GM06990 (cell line): Measurements from ENCODE around the gene MAPK12.

Experiments used
- DNase-seq: peaks from one replicate; pipeline ENCODE4 v3.0.0-alpha.2; 2011; ENCODE audit not compliant: insufficient read length; ENCODE audit errors: extremely low read depth
- H3K27me3 ChIP-seq: replicated peaks from 2 replicates; pipeline ENCODE4 v1.6.0; 2011; ENCODE audit warnings: low read length; ENCODE audit not compliant: control insufficient read depth, insufficient read depth
- H3K36me3 ChIP-seq: 2 replicates; pipeline ENCODE4 v1.5.1; 2011; ENCODE audit warnings: low read length; ENCODE audit not compliant: control insufficient read depth, insufficient read depth
- H3K4me3 ChIP-seq: replicated peaks from 2 replicates; pipeline ENCODE4 v1.5.1; 2011; ENCODE audit warnings: low read depth, mild to moderate bottlenecking, control low read depth, low read length
- TF ChIP-seq, protein P1 (sequence below): IDR thresholded peaks from 2 replicates; pipeline ENCODE4 v1.5.1; 2011; ENCODE audit warnings: low read length, control low read depth, mild to moderate bottlenecking, inconsistent platforms; ENCODE audit not compliant: insufficient read depth, poor library complexity, severe bottlenecking

Gene MAPK12

DNA sequence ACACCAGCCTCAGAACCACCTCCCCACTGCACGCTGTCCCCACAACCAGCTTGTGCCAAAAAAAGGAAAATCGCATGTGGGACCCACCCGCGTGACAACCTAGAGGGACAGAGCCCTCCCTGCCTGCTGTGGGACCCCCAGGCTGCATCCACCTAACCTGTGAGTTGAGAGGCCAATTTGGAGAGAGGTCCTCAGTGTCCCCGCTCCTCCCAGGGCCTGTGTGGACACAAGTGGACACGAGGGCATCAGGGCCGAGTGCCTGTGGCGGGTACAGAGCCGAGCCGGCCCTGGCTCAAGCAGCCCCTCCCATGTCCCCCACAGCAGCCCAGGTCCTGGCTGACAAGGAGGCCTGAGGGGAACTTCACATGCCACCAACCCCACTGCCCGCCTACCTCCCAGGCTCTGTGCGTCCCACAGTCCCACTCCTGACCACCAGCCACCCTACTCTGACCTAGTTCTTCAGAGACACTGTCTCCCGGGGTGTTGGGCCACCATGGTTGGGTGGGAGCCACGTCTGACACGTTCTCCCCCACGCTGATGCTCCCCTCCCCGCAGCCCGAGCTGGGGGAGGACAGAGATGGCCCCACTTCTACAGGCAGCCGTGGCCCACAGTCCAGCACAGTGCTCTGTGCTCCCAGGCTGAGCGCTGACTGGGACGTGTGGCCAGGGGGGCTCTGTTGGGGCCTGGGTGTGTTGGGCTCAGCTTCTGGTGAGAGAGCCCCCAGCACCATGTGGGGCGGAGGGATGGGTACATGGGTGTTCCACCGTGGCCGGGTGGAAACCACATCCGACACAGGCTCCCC, 41.5 kb downstream of the MAPK12 start:
- DNase-seq: no peak
- Histone ChIP-seq H3K36me3 (peaks cover 62% of the 10 kb centered on the region), H3K4me3 (no peak overlapping the region), H3K27me3 (no peaks in the 10 kb centered on the region)
- TF ChIP-seq, protein P1, sequence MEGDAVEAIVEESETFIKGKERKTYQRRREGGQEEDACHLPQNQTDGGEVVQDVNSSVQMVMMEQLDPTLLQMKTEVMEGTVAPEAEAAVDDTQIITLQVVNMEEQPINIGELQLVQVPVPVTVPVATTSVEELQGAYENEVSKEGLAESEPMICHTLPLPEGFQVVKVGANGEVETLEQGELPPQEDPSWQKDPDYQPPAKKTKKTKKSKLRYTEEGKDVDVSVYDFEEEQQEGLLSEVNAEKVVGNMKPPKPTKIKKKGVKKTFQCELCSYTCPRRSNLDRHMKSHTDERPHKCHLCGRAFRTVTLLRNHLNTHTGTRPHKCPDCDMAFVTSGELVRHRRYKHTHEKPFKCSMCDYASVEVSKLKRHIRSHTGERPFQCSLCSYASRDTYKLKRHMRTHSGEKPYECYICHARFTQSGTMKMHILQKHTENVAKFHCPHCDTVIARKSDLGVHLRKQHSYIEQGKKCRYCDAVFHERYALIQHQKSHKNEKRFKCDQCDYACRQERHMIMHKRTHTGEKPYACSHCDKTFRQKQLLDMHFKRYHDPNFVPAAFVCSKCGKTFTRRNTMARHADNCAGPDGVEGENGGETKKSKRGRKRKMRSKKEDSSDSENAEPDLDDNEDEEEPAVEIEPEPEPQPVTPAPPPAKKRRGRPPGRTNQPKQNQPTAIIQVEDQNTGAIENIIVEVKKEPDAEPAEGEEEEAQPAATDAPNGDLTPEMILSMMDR: no peak

DNA sequence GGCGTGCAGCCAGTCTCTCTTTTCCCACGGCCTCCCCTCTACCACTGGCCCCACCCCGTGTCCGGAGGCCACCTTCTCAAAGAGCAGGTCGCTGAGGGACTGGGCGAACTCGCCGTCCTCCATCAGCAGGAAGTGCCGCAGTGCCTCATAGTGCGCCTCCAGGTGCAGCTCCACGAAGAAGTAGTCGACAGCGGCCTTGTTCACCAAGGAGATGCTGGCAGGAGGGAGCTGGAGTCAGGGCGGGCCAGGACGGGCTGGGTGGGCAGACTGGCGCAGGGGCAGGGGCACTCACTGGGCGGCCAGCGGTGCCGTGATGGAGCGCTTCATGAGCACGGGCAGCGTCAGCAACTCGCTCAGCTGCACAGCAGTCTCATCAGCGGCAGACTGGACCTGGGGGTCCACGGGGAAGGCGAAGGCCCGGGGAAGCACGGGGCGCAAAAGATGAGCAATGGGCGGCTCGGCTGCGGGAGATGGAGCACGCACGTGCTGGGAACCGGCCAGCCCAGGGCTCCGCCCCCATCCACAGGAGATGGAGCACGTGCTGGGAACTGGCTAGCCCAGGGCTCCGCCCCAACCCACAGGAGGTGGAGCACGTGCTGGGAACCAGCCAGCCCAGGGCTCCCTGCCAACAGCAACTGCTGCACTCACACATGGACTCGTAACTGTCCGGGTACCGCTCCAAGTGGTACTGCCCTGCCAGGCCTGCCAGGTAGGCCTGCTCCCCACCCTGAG, 42.3 kb downstream of the MAPK12 start:
- peaks cover 64% of the 10 kb centered on the region for H3K36me3 ChIP-seq
- no peak overlapping the region for H3K4me3 ChIP-seq
- no peak for DNase-seq
- no peaks in the 10 kb centered on the region for H3K27me3 ChIP-seq
- TF ChIP-seq, protein P1: no peak

DNA sequence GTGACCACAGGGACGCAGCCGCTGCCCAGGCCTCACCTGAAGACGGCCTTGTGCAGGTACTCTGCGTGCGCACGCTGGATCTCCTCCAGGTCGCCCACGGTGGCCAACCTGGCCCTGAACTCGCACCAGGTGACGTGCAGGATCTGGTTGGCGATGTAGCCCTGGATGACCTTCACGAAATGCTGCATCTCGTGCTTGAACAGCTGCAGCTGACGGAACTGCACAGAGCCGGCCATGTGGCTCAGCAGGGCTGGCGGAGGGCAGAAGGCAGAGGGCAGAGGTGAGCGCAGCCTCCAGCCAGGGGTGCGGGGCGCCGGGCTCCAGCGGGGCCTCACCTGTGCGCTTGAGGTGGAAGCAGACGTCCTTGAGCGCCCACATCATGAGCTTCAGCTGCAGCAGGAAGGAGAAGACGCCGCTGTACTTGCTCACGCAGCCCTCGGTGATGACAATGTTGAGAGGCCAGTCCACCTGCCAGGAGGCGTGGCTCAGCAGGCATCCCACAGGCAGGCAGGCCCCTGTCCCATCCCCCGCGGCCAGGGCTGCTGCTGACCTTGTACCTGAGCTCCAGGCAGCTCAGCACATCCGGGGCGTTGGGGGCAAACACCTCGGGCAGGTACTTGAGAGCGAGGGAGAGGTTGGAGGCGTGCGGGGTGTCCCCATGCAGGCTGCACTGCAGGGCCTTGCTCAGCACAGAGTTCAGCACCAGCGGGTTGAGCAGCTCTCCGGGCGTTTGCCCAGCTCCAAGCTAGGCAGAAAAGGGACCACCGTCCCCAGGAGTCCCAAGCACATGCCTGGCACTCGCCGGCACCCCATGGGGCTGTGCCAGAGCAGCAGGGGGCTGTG, 43.1 kb downstream of the MAPK12 start:
- TF ChIP-seq, protein P1: no peak
- H3K27me3 ChIP-seq: no peaks in the 10 kb centered on the region
- peaks cover 62% of the 10 kb centered on the region for H3K36me3 ChIP-seq
- no peak for DNase-seq
- H3K4me3 ChIP-seq: no peak overlapping the region

DNA sequence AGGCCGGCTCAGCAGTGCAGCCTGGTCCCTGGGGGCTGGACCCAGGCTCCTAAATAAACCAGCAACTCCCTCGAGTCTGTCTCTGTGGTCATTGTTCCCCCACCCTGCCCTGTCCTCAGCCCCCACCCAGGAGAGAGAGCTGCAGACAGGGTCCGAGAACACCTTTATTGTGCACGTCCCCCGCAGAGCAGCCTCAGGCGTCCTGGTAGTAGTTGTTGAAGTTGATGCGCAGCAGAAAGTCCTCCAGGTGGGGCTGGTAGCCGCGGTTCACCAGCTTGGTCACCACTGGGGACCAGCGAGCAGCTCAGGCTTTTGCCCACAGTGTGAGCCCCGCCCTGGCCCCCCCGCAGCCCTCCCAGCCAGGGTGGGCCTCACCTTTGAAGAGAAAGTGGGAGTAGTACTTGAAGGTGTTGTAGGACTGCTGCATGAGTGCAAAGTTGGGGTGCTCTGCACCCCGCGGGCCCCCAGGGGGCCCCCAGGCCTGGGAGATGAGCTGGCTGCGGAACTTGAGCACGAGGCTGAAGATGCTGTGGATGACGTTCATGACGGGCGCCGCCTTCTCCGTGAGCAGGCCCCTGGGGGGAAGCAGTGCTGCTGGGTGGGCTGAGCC, 43.8 kb downstream of the MAPK12 start:
- Histone ChIP-seq H3K4me3 (no peak overlapping the region), H3K36me3 (peaks cover 62% of the 10 kb centered on the region), H3K27me3 (no peaks in the 10 kb centered on the region)
- DNase-seq: no peak
- TF ChIP-seq, protein P1: no peak

DNA sequence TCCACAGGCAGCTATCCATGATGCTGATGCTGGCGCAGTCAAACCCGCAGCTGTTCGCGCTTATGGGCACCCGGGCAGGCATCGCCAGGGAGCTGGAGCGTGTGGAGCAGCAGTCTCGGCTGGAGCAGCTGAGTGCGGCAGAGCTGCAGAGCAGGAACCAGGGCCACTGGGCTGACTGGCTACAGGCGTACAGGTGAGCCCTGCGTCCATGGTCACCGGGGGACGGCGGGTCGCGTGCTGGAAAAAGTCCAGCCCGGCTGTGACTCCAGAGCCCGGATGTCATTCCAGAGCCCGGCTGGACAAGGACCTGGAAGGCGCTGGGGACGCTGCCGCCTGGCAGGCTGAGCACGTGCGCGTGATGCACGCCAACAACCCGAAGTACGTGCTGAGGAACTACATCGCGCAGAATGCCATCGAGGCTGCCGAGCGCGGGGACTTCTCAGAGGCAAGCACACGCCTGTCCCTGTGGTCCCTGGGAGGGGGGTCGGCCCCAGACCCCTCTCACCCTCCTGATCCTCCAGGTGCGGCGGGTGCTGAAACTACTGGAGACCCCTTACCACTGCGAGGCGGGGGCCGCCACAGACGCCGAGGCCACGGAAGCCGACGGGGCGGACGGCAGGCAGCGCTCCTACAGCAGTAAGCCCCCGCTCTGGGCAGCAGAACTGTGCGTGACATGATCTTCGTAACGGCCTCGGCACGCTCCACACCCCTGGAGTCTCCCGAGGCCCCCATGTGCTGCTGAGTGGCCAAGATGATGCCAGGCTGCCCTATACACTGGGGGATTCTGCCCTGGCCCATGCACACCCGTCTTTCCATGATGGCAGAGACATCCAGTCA, 44.6 kb downstream of the MAPK12 start:
- no peak for DNase-seq
- Histone ChIP-seq H3K27me3 (no peaks in the 10 kb centered on the region), H3K36me3 (peaks cover 56% of the 10 kb centered on the region), H3K4me3 (no peak overlapping the region)
- TF ChIP-seq, protein P1: no peak
